ENCODE measurements around the gene LAMP1.
"Not testable (repeated sequence)": the region's sequence is repeated elsewhere in the genome, so short reads cannot be mapped to it uniquely, and the experiment has no call there.

The LAMP1 gene, protein sequence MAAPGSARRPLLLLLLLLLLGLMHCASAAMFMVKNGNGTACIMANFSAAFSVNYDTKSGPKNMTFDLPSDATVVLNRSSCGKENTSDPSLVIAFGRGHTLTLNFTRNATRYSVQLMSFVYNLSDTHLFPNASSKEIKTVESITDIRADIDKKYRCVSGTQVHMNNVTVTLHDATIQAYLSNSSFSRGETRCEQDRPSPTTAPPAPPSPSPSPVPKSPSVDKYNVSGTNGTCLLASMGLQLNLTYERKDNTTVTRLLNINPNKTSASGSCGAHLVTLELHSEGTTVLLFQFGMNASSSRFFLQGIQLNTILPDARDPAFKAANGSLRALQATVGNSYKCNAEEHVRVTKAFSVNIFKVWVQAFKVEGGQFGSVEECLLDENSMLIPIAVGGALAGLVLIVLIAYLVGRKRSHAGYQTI

GRCh38 chr13:113296823-113297369 is at the start of gene LAMP1:
TSS of gene LAMP1 (plus strand) at chr13:113297239. CDS start at chr13:113297435, 196 bp downstream.
- peak; percentile 100 for DNase-seq

DNA sequence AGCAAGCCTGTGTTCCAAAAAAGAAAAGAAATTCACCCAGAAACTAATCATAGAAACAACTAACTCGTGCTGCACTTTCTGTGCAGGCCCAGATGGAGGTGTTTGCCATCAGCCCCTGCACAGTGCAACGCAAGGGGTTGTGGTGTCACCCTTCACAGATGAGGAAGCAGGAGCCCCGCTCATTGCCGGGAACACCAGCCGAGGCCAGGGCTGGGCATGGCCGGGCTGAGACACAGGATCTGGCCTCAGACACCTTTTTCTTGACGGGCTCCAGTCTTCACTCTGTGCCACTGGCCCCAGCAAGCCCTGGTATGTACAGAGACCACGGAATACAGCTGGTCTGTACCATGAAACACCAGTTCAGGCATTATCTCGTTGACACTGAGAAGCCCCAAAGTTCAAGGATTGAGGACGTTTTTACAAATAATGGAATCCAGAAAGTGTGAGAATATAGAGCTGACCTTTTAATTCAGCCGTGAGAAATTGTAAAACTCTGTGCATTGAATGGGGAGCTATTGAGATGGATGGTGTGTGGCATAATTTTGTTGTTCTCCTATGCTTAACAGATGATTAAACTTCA is 44.4 kb upstream of the LAMP1 start:
- no peak for DNase-seq

GRCh38 chr13:113257908-113258307 is 39.1 kb upstream of the LAMP1 start:
- not testable (repeated sequence) for DNase-seq

DNA sequence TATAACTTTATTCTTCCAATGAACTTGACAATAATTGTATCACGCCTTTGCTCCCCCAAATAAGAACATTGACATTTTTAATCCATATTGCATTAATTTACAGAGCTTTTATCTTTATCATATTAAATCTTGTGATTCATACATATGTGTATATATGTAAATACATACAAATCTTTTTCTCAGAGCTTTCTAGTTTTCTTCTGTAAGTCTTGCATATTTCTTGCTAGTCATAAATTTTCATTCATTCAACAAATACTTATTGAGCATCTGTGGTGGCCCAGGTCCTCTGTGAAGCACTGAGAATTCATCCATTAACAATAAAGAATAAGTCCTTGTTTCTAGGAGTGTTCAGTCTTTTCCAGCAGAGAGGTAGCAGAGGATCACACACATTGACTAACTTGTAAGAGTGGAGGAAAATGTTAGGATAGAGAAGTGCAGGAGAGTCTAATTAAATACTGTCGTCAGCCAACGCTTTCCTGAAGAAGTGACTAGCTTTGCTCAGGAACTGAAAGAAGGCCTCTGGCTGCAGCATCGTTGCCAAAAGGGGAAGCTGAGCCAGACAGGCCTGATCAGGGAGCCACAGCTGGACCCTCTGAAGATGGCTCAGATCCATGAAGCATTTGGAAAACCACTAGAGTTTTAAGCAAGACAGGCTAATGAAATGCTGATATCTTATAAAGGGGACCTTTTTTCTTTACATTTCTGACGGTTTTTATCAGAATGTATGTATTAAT is 38.6 kb upstream of the LAMP1 start:
- no peak for DNase-seq

- no peak for DNase-seq
Measured at GRCh38 chr13:113260996-113261395, 36.0 kb upstream of the LAMP1 start.

GRCh38 chr13:113263016-113263415 is 34.0 kb upstream of the LAMP1 start:
- DNase-seq: not testable (repeated sequence)

DNA sequence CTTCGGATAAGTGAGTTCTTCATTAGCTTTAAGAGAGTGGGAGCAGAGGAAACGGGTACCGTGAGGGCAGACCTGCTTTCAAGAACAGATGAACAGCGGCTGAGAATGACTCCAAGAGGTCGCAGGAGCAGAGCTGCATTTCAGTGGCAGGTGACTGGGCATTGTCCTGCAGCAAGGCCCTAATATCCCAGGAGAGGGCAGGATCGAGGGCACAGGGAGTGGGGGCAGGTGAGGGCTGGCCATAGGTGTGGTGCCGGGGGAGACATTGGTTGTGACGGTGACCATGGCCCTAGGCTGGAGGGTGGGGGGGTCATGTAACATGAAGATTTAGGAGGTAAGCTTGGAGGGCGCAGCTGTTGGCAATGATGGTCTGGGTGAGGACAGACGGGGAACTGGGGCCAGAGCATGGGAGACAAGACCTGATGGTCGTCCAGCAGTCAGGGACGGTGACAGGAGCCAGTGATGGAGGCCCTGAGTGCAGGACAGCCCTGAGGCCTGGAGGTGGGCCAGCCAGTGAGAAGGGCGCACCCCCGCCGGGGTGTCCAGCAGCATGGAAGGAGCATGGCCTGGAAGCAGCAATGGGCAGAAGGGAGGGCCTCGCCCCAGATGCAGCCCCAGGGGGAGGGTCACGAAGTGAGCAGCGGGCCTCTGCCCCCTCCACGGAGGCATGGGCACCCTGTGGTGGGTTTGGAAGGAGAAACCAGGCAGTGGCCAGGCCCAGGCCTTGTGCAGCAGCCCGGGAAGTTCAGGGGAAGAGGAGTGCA is 29.2 kb upstream of the LAMP1 start:
- DNase-seq: no peak

DNA sequence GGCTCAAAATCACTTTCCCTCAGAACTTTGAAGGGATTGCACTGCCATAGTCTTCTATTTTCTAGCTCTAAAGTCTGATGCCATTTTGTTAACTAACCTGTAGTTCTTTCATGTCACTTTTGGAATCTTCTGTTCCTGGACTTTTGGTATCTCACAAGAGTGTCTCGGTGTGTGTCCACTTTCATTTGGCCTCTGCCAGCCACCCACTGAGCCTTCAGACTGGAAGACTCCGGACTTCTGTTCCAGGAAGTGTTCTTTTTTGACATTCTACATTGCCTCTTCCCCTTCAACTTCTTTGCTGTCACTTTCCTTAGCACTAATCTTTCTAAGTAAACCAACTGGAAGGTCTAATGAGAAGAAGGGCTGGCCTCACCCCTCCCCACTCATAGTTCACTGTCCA is 25.0 kb upstream of the LAMP1 start:
- no peak for DNase-seq

GRCh38 chr13:113272701-113273181 is 24.3 kb upstream of the LAMP1 start:
- no peak for DNase-seq

DNA sequence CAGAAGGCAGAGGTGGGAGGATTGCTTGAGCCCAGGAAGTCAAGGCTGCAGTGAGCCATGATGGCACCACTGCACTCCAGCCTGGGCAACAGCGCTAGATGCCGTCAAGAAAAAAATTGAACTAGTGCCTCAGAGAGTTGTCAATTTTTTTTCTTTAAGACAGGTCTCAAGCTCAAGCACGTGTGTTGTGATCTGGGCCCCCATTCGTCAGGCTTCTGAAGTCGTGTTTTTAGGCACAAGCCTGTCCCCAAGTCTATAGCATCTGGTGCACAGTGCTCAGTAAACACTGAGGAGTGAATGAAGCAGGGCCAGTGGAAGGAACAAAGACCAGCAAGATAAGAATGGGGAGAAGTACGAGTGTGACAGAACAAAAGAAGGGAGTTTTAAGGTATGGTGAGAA is 23.7 kb upstream of the LAMP1 start:
- DNase-seq: no peak

DNA sequence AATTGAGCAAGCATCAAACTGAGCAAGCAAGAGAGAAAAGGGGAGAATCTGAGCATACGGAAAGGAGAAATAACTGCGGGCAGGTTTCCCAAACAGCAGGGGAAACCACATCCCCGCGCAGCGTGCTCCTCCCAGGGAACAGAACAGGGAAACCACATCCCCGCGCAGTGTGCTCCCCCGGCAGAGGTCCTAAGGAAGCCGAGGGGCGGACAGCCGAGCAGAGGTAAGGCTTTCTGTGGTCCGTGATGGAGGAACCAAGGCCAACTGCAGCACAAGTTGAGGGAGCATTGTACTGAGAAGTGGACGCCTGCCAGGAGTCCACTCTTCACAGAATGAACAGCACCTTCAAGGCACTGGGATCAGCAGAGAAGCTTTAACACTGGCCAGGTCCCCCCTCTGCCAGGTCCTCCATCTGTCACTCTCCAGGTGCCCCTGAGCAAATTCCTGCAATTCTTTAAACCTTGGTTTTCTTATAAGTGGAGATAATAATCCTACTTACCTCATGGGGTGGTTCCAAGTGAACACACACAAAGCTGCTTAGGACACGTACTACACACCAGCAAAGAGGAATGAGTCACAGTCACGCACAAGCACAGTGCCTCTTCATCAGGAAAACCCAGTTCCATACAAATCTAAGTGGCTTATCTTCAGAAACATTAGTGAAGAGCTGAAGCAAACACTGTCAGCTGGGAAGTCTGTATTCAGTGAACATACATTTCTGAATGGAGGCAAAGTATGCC is 23.0 kb upstream of the LAMP1 start:
- DNase-seq: no peak

DNA sequence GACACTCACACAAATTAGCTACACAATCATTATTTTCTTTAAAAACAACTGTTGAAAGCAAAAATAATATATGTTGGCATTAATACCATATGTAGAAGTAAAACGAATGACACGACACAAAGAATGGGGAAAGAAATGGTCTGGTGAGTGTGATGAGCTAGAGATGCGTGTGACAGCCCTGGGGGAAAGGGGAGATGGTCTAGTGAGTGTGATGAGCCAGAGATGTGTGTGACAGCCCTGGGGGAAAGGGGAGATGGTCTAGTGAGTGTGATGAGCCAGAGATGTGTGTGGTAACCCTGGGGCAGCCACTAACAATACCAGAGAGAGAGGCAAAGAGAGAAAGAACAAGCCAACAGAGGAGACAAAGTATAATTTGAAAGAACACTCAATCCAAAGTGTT is 22.3 kb upstream of the LAMP1 start:
- DNase-seq: no peak

GRCh38 chr13:113275387-113275786 is 21.7 kb upstream of the LAMP1 start:
- DNase-seq: no peak

GRCh38 chr13:113280126-113280525 is 16.9 kb upstream of the LAMP1 start:
- DNase-seq: no peak

GRCh38 chr13:113283904-113284303 is 13.1 kb upstream of the LAMP1 start:
- DNase-seq: no peak

GRCh38 chr13:113288880-113289279 is 8.2 kb upstream of the LAMP1 start:
- DNase-seq: no peak

GRCh38 chr13:113291129-113291528 is 5.9 kb upstream of the LAMP1 start:
- no peak for DNase-seq

- no peak for DNase-seq
Measured at GRCh38 chr13:113292021-113292862, 4.8 kb upstream of the LAMP1 start.

DNA sequence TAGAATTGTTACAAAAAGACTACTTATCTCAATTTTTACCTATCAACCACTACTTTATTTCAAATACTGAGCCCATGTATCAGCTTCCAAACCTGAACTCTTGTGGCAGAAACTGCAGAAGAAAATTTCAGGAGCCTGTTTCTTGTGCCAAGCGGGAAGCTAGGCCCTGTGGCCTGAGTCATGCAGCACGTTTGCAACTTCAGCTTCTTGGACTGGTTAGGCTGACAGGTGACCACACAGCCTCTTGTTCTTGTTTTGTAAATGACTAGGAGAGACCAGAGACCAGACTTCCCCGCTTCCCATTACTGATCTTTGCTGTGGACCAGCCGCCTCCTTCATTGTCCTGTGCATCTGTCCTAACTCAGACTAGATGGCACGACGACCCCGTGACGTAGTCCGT is 3.4 kb upstream of the LAMP1 start:
- DNase-seq: no peak

GRCh38 chr13:113295776-113296175 is 1.3 kb upstream of the LAMP1 start:
- no peak for DNase-seq
